T-helper 22 cell (primary cell): ENCODE results near the gene FAM229A.
"Not testable (repeated sequence)": the region's sequence is repeated elsewhere in the genome, so short reads cannot be mapped to it uniquely, and the experiment has no call there.

ENCODE experiments used
- DNase-seq: peaks from one replicate; pipeline ENCODE4 v3.0.0-alpha.2; 2020; ENCODE audit warnings: low read depth

The FAM229A gene, protein sequence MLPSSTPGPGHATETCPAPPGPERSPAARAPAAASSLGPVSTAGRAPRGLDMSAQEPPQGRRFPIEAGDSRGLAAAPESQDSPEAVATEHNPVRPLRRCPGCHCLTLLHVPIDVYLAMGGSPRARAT

GRCh38 chr1:32362474-32363313 is at the start of gene FAM229A, which contains the start of gene TSSK3:
Gene FAM229A, minus strand, starts transcription at chr1:32362485. Its CDS starts 394 bp downstream, at chr1:32362091.
Gene TSSK3, plus strand, starts transcription at chr1:32362539. Its CDS starts 163 bp downstream, at chr1:32362702.
- DNase-seq = no peak

DNA sequence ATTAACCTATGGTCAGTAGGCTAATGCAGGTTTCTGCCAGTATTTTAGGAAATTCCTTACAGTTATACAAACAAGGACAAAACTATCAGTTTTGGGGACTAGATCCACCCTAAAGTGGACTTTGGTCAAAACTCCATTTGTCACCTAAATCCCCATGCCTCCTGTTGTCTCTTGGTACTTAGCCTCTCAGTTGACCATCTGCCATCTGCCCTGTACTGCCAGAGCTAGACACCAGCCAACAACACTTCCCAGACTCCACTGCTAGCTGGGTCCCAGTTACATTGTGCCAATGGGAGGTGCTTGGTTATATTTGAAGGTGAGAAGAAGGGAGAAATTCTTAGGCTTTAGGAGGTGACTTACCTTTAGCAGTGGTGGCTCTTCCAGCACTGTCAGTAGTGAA is 49.0 kb upstream of the FAM229A start:
- DNase-seq = no peak

- no peak for DNase-seq
Observed at GRCh38 chr1:32406629-32407111, 44.4 kb upstream of the FAM229A start.

DNA sequence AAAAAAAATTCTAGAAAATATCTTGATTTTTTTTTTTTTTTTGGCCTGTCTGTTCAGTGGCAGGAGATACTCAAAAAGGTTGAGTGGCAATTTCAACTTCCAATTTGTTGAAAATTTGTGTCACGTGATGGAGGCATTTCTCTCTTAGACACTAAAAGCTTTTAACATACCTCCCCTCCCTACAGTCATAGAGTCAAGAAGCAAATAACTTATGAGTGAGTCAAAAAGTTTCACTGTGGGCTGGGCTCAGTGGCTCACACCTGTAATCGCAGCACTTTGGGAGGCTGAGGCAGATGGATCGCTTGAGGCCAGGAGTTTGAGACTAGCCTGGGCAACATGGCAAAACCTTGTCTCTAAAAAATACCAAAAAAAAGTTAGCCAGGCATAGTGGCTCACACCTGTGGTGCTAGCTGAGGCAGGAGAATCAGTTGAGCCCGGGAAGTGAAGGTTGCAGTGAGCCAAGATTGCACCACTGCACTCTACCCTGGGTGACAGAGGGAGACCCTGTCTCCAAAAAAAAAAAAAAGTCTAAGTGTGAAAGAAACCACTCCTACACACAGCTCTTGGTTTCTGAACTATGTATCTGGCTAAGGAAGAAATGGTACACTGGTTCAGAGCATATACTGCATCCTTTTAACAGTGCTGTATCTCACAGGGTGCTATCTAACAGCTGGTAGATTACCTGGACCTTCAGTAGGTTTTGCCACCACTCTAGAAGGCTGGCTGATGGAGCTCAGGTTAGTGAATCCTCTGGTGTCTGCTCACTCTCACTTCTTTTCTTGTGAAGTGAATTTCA is 43.6 kb upstream of the FAM229A start:
- DNase-seq = no peak

GRCh38 chr1:32404946-32405345 is 42.7 kb upstream of the FAM229A start:
- no peak for DNase-seq

DNA sequence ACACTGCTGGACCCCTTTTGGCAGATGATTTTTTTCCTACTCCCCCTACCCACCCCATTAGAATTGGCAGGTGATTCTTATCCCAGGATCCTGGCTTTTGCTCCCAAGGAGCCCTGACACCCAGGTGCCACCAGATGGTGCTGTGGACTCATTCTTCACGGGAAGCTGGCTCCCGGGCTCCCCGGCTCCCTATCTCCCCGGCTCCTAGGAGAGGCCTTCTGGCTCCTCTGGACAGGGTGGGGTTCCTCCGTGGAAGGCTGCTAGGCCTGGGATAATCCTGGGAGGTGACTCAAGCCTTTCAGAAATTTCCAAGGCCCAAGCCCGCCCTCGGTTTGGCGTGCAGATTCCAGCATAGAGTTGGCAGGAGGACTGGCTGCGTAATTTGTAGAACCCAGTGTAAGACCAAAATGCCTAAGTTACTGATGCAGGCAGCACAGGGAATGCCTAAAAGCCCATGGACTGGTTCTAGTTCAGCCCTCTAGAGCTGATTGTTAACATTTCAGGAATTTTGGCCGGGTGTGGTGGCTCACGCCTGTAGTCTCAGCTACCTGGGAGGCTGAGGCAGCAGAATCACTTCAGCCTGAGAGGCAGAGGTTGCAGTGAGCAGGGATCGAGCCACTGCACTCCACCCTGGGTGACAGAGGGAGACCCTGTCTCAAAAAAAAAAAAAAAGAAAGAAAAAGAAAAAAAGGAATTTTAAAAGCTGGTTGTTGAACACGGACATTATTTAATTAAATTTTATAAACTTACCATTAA is 38.8 kb upstream of the FAM229A start:
- DNase-seq = peak; percentile 14

- DNase-seq = no peak
Observed at GRCh38 chr1:32399843-32400242, 37.6 kb upstream of the FAM229A start.

DNA sequence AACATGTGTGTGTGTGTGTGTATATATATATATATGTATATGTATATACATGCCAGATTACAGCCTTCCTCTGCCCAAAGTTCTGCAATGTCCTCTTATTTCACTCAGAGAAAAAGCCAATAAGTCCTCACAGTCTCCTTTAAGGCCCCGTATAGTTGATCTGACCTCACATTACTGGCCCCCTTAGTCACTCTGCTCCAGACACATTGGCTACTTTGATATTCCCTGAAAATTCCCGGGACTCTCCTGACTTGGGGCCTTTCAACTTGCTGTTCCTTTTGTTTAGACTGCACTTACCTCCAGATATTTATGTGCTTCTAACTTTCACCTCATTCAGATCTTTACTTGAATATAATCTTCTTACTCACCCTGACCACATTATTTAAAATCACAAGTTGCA is 36.1 kb upstream of the FAM229A start:
- no peak for DNase-seq

DNA sequence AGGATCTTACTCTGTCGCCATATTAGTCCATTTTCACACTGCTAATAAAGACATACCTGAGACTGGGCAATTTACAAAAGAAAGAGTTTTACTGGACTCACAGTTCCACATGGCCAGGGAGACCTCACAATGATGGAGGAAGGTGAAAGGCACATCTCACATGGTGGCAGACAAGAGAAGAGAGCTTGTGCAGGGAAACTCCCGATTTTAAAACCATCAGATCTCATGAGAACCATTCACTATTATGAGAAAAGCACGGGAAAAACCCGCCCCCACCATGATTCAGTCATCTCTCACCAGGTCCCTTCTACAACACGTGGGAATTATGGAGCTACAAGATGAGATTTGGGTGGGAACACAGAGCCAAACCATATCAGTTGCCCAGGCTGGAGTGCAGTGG is 34.2 kb upstream of the FAM229A start:
- not testable (repeated sequence) for DNase-seq

DNA sequence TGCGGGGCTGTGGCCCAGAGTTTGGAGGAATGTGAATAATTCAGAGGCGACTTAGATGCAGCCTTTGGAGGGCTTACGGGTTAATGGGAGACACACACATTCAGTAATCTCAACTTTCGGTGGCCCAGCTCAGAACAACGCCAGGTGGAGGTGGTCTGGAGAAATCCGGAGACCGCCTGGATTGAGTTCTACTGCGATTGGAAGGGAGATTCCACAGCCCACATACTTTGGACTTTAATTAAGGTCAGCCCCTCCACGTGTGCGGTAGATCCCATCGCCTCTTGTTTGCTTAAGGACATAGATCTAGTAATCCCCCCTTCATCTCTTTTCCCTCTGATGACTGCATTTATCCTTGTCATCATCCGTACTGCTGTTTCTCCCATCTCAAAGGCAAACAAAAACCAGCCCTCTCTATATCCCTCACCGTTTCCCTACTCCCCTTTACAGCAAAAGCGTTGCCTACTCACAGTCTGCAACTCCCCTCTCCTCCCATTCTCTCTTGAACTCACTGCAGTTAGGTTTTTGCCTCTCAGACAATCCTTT is 32.7 kb upstream of the FAM229A start:
- no peak for DNase-seq

- DNase-seq = peak; percentile 93
Observed at GRCh38 chr1:32394141-32394889, 32.0 kb upstream of the FAM229A start, which contains the start of gene BSDC1. Gene BSDC1, minus strand, starts transcription at chr1:32394441. Its CDS starts 27 bp downstream, at chr1:32394414.

GRCh38 chr1:32393832-32394140 is 31.5 kb upstream of the FAM229A start:
- no peak for DNase-seq

- no peak for DNase-seq
Observed at GRCh38 chr1:32393136-32393535, 30.9 kb upstream of the FAM229A start.

DNA sequence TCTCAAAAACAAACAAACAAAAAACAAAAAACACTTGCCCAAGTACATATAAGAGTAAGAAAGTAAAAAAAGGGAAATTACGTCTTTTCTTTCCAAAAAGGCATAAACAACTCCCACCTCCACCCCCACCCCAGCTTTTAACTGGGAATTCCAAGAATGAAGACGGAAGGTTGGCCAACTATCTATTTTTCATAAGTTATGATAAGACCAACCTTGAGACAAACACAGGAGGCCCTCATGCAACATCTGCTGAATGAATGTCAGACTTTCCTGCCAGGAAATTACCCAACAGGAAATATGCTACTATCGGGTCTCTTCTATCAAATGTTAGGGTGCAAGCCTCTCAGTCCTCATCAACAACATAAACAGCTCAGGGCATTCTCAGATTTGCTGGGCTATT is 30.0 kb upstream of the FAM229A start:
- DNase-seq = no peak

DNA sequence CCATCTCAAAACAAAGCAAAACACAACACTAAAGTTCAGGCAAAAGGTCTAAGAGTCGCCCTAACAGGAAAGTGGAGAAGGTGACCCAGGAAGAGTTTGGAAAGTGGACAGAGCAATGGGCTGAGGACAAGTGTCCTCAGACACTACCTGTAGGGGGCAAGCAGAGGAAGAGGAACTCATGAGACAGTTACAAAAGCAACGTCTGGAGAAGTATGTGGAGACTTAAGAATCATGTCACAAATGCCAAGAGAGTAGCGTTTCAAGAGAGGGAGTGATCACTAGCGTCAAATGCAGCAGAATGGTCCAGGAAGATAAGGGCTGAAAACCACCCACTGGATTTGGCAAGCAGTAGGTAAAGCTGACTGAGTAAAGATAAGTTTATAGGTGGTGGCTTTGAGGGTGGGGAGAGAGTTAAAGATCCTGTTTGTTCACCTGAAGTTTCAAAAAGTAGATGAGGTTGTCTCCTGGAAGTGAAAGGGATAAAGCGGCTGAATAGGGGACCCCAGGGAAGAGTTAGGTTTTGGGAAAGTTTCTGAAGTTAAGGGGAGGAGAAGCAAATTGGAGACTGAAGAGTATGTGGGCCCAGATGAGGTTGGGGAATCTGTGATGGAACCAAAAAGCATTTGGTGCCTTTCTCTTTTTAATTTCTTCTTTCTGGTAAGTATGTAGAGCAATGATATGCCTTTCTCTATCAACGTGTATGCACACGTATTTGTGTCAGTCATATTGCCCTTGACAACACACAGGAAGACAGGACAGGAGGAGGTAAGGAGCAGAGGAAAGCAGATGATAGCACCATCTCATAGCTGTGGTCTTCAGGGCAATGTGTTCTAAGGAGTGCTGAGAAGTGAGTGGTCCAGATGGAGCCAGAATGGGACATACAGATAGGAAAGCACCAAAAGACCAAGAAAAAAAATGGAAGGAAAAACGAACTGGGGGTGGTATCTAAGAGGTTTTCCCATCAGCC is 28.9 kb upstream of the FAM229A start:
- no peak for DNase-seq

GRCh38 chr1:32388641-32389040 is 26.4 kb upstream of the FAM229A start:
- DNase-seq = no peak

GRCh38 chr1:32386676-32387392 is 24.5 kb upstream of the FAM229A start:
- DNase-seq = no peak

- no peak for DNase-seq
Observed at GRCh38 chr1:32380057-32380456, 17.8 kb upstream of the FAM229A start.
